Activated T-helper 2 cell treated with anti-CD3 and anti-CD28 coated beads, Interferon-gamma antibody, Interleukin-2, Interleukin-4, amounts not matched to agents 10 μg/mL and 5 μg/mL and 100 μg/mL, durations not matched to agents 14 hours and 24 hours and 36 hours (primary cell): ENCODE data around the gene BOLA3. TPM values are rescaled to one million over a fixed set of nuclear protein-coding genes. Genes with fewer than 3 reads are reported as not detected.

Experiments
- total RNA-seq: library from RNA; stranded (reverse); gene quantifications from 2 replicates; pipeline ENCODE4 v1.2.3, GENCODE V29; 2022

BOLA3 gene
- total RNA-seq, 1 donor from 2014 or later: 91.2 TPM

Other genes with a start within 250 kb of the BOLA3 start
- 86.8 and 90.9 TPM in 2 replicates for gene DGUOK, start 221.0 kb downstream of the BOLA3 start, total RNA-seq
- 23.5 and 23.6 TPM in 2 replicates for gene TET3, start 163.0 kb downstream of the BOLA3 start, total RNA-seq
- gene MOB1A, start 31.0 kb upstream of the BOLA3 start, total RNA-seq: 208 and 215 TPM in 2 replicates
- 371 and 381 TPM in 2 replicates for gene MTHFD2, start 50.7 kb upstream of the BOLA3 start, total RNA-seq
- gene SLC4A5, start 195.5 kb upstream of the BOLA3 start, total RNA-seq: 1.2 and 1.8 TPM in 2 replicates
- 91.1 and 104 TPM in 2 replicates for gene DCTN1, start 232.4 kb upstream of the BOLA3 start, total RNA-seq